HEK293 (cell line): ENCODE measurements around the gene TEPSIN.

Source experiments
- CTCF ChIP-seq: fragments of 450-650 bp; formaldehyde crosslinking; IDR thresholded peaks from 2 replicates; pipeline ENCODE4 v1.5.1; 2016; ENCODE audit warnings: missing biosample characterization, missing genetic modification characterization
- HOXA7 ChIP-seq: sonication (generic); formaldehyde crosslinking; IDR thresholded peaks from 2 replicates; pipeline ENCODE4 v1.8.1; 2022; ENCODE audit warnings: missing genetic modification reagents, borderline replicate concordance
- KLF17 ChIP-seq: fragments of 450-650 bp; formaldehyde crosslinking; IDR thresholded peaks from 2 replicates; pipeline ENCODE4 v1.5.1; 2016; ENCODE audit warnings: missing biosample characterization, missing genetic modification characterization
- PBX3 ChIP-seq: sonication (generic); formaldehyde crosslinking; IDR thresholded peaks from 2 replicates; pipeline ENCODE4 v1.8.1; 2022; ENCODE audit warnings: mild to moderate bottlenecking, moderate library complexity, missing genetic modification reagents
- PRDM2 ChIP-seq: fragments of 450-650 bp; formaldehyde crosslinking; IDR thresholded peaks from 2 replicates; pipeline ENCODE4 v1.5.1; 2016; ENCODE audit warnings: missing biosample characterization, missing genetic modification characterization, borderline replicate concordance
- YY1 ChIP-seq: fragments of 450-650 bp; formaldehyde crosslinking; IDR thresholded peaks from 2 replicates; pipeline ENCODE4 v1.5.1; 2018; ENCODE audit warnings: missing biosample characterization, missing genetic modification characterization
- ZBTB10 ChIP-seq: fragments of 450-650 bp; formaldehyde crosslinking; IDR thresholded peaks from 2 replicates; pipeline ENCODE4 v1.5.1; 2016; ENCODE audit warnings: missing biosample characterization, missing genetic modification characterization
- ZNF121 ChIP-seq: fragments of 450-650 bp; formaldehyde crosslinking; IDR thresholded peaks from 2 replicates; pipeline ENCODE4 v1.5.1; 2016; ENCODE audit warnings: missing biosample characterization, missing genetic modification characterization
- ZNF510 ChIP-seq: fragments of 450-650 bp; formaldehyde crosslinking; IDR thresholded peaks from 2 replicates; pipeline ENCODE4 v1.5.1; 2018; ENCODE audit warnings: mild to moderate bottlenecking, missing genetic modification characterization, missing biosample characterization; ENCODE audit not compliant: insufficient replicate concordance
- ZNF513 ChIP-seq: fragments of 450-650 bp; IDR thresholded peaks from 2 replicates; pipeline ENCODE4 v1.5.1; 2018; ENCODE audit warnings: missing biosample characterization, missing genetic modification characterization
- ZNF626 ChIP-seq: fragments of 450-650 bp; sonication (Bioruptor Pico); formaldehyde crosslinking; IDR thresholded peaks from 2 replicates; pipeline ENCODE4 v1.5.1; 2018; ENCODE audit warnings: missing biosample characterization, missing genetic modification characterization, inconsistent platforms
- ZNF843 ChIP-seq: fragments of 450-650 bp; formaldehyde crosslinking; IDR thresholded peaks from 2 replicates; pipeline ENCODE4 v1.5.1; 2016; ENCODE audit warnings: missing biosample characterization, missing genetic modification characterization
- ZSCAN16 ChIP-seq: fragments of 450-650 bp; formaldehyde crosslinking; IDR thresholded peaks from 2 replicates; pipeline ENCODE4 v1.5.1; 2016; ENCODE audit warnings: missing biosample characterization, missing genetic modification characterization

- TF ChIP-seq CTCF (tag by site-specific recombination) (no peak), ZBTB10 (tag by site-specific recombination) (no peak), ZNF843 (tag by site-specific recombination) (no peak), PBX3 (CRISPR knock-in tag) (no peak), HOXA7 (CRISPR knock-in tag) (no peak), YY1 (tag by site-specific recombination) (no peak), ZNF121 (tag by site-specific recombination) (no peak), KLF17 (tag by site-specific recombination) (no peak), ZNF513 (tag by site-specific recombination) (no peak), PRDM2 (tag by site-specific recombination) (no peak), ZNF510 (no peak), ZSCAN16 (tag by site-specific recombination) (no peak), ZNF626 (tag by site-specific recombination) (no peak)
Observed at GRCh38 chr17:81219476-81220180, 19.2 kb downstream of the TEPSIN start.
